ENCODE measurements around the gene FOXJ1.

FOXJ1 gene

GRCh38 chr17:76145231-76146052, 4.4 kb upstream of the FOXJ1 start:
- DNase-seq (ENCODE audit: extremely low spot score): no peak
- CTCF ChIA-PET: interaction anchor here (0.8 kb wide), 1 partner anchor 36 kb away, joined by 3 read pairs; no protein-coding TSS in a partner anchor
- POLR2A ChIA-PET: no interaction called here
- no peak for TF ChIP-seq ZNF384 (IDR thresholded peaks at IDR 0.05)
- TF ChIP-seq SP1 (IDR thresholded peaks at IDR 0.05): no peak
- TF ChIP-seq FOXA1 (IDR thresholded peaks at IDR 0.05): no peak
- no peak for TF ChIP-seq SUZ12 (IDR thresholded peaks at IDR 0.05)
- TF ChIP-seq LEF1 (IDR thresholded peaks at IDR 0.05; ENCODE audit: borderline replicate concordance): no peak
- TF ChIP-seq NFRKB (IDR thresholded peaks at IDR 0.05): no peak
- TF ChIP-seq HDGF (IDR thresholded peaks at IDR 0.05; ENCODE audit: borderline replicate concordance): no peak
- no peak for TF ChIP-seq L3MBTL2 (conservative IDR thresholded peaks at IDR 0.05)
- no peak for TF ChIP-seq FOXK2 (IDR thresholded peaks at IDR 0.05)
- no peak for TF ChIP-seq FOXM1 (IDR thresholded peaks at IDR 0.05; ENCODE audit: borderline replicate concordance)
- no peak for TF ChIP-seq CTBP1 (IDR thresholded peaks at IDR 0.05; ENCODE audit: borderline replicate concordance)

GRCh38 chr17:76142585-76143041, 1.6 kb upstream of the FOXJ1 start:
- TF ChIP-seq L3MBTL2 (conservative IDR thresholded peaks at IDR 0.05) (no peak), ARNT (IDR thresholded peaks at IDR 0.05) (no peak), SP1 (IDR thresholded peaks at IDR 0.05) (no peak), FOXK2 (IDR thresholded peaks at IDR 0.05) (no peak), ELF4 (IDR thresholded peaks at IDR 0.05) (no peak), HDGF (IDR thresholded peaks at IDR 0.05; ENCODE audit: borderline replicate concordance) (no peak), PKNOX1 (IDR thresholded peaks at IDR 0.05) (no peak), ZNF384 (IDR thresholded peaks at IDR 0.05) (no peak), NFRKB (IDR thresholded peaks at IDR 0.05) (no peak), FOXM1 (IDR thresholded peaks at IDR 0.05; ENCODE audit: borderline replicate concordance) (no peak), CTBP1 (IDR thresholded peaks at IDR 0.05; ENCODE audit: borderline replicate concordance) (no peak), FOXA1 (IDR thresholded peaks at IDR 0.05) (no peak), BHLHE40 (IDR thresholded peaks at IDR 0.05; ENCODE audit: borderline replicate concordance) (no peak), TARDBP (IDR thresholded peaks at IDR 0.05) (no peak), LEF1 (IDR thresholded peaks at IDR 0.05; ENCODE audit: borderline replicate concordance) (no peak)
- DNase-seq (ENCODE audit: extremely low spot score): no peak
- CTCF ChIA-PET: interaction anchor here (0.5 to 3.0 kb wide), 5 partner anchors 18 to 137 kb away, joined by 3 to 8 read pairs (median 4); no protein-coding TSS in a partner anchor
- POLR2A ChIA-PET: no interaction called here

- ChIA-PET POLR2A (interaction anchor here (0.8 to 1.4 kb wide), 3 partner anchors 12 to 23 kb away, joined by 3 to 4 read pairs (median 3); no protein-coding TSS in a partner anchor), CTCF (interaction anchor here (0.5 to 3.0 kb wide), 6 partner anchors 17 to 138 kb away, joined by 3 to 8 read pairs (median 4); no protein-coding TSS in a partner anchor)
- TF ChIP-seq FOXA1 (IDR thresholded peaks at IDR 0.05) (no peak), FOXK2 (IDR thresholded peaks at IDR 0.05) (no peak), TARDBP (IDR thresholded peaks at IDR 0.05) (no peak), SP1 (IDR thresholded peaks at IDR 0.05) (no peak), L3MBTL2 (conservative IDR thresholded peaks at IDR 0.05) (no peak), FOXM1 (IDR thresholded peaks at IDR 0.05; ENCODE audit: borderline replicate concordance) (no peak), CTBP1 (IDR thresholded peaks at IDR 0.05; ENCODE audit: borderline replicate concordance) (no peak), ARNT (IDR thresholded peaks at IDR 0.05) (no peak), LEF1 (IDR thresholded peaks at IDR 0.05; ENCODE audit: borderline replicate concordance) (no peak), ZNF384 (IDR thresholded peaks at IDR 0.05) (no peak), BHLHE40 (IDR thresholded peaks at IDR 0.05; ENCODE audit: borderline replicate concordance) (no peak)
- DNase-seq (ENCODE audit: extremely low spot score): no peak
These were observed 1.1 kb upstream of the FOXJ1 start for GRCh38 chr17:76142039-76142584.

- CTCF ChIA-PET: interaction anchor here (0.5 to 3.0 kb wide), 3 partner anchors 16 to 41 kb away, joined by 3 to 8 read pairs (median 6); no protein-coding TSS in a partner anchor
- POLR2A ChIA-PET: interaction anchor here (1.0 to 1.4 kb wide), 5 partner anchors 8 to 361 kb away, joined by 3 to 4 read pairs (median 3); partner anchors contain the start of gene RNF157
- no peak for DNase-seq (ENCODE audit: extremely low spot score)
- TF ChIP-seq FOXA1 (IDR thresholded peaks at IDR 0.05): no peak
- TF ChIP-seq PKNOX1 (IDR thresholded peaks at IDR 0.05): no peak
- TF ChIP-seq NFRKB (IDR thresholded peaks at IDR 0.05): no peak
- no peak for TF ChIP-seq BHLHE40 (IDR thresholded peaks at IDR 0.05; ENCODE audit: borderline replicate concordance)
- no peak for TF ChIP-seq SP1 (IDR thresholded peaks at IDR 0.05)
- no peak for TF ChIP-seq ELF4 (IDR thresholded peaks at IDR 0.05)
- TF ChIP-seq L3MBTL2 (conservative IDR thresholded peaks at IDR 0.05): no peak
- no peak for TF ChIP-seq FOXK2 (IDR thresholded peaks at IDR 0.05)
These were observed 309 bp downstream of the FOXJ1 start for GRCh38 chr17:76140661-76141211.

GRCh38 chr17:76139801-76140660, 1.0 kb downstream of the FOXJ1 start:
- POLR2A ChIA-PET: no interaction called here
- no peak for DNase-seq (ENCODE audit: extremely low spot score)
- no peak for TF ChIP-seq ELF4 (IDR thresholded peaks at IDR 0.05)
- no peak for TF ChIP-seq L3MBTL2 (conservative IDR thresholded peaks at IDR 0.05)
- TF ChIP-seq LEF1 (IDR thresholded peaks at IDR 0.05; ENCODE audit: borderline replicate concordance): no peak
- no peak for TF ChIP-seq NFRKB (IDR thresholded peaks at IDR 0.05)
- no peak for TF ChIP-seq FOXK2 (IDR thresholded peaks at IDR 0.05)
- no peak for TF ChIP-seq CTBP1 (IDR thresholded peaks at IDR 0.05; ENCODE audit: borderline replicate concordance)
- CTCF ChIA-PET: interaction anchor here (3.0 kb wide), 1 partner anchor 17 kb away, joined by 8 read pairs; no protein-coding TSS in a partner anchor

Measured in HEK293T (cell line).